HepG2 (cell line): ENCODE data around the gene CDHR5. TPM values are rescaled to one million over a fixed set of nuclear protein-coding genes. Genes with fewer than 3 reads are reported as not detected.
"Not testable (repeated sequence)": the region's sequence is repeated elsewhere in the genome, so short reads cannot be mapped to it uniquely, and the experiment has no call there.

ENCODE experiments used
- BHLHE40 ChIP-seq: IDR thresholded peaks from 2 replicates; pipeline ENCODE4 v1.6.1; 2011; ENCODE audit warnings: low read length, improper control_type of control experiment
- BRD4 ChIP-seq: sonication (generic); formaldehyde crosslinking; IDR thresholded peaks from 2 replicates; pipeline ENCODE4 v1.4.0; 2020; ENCODE audit warnings: missing genetic modification reagents
- EP300 ChIP-seq, 3 experiments: sonication (generic) in 1 of 3; formaldehyde crosslinking in 1 of 3; IDR thresholded peaks; 2 replicates each; pipeline versions ENCODE4 v1.5.1 to v1.6.1; 2011 to 2020; ENCODE audit warnings: low read depth in 2 of 3, low read length in 2 of 3, borderline replicate concordance in 1 of 3, improper control_type of control experiment in 1 of 3, mild to moderate bottlenecking in 1 of 3, missing genetic modification reagents in 1 of 3, moderate library complexity in 1 of 3
- HNF4A ChIP-seq: sonication (generic); formaldehyde crosslinking; IDR thresholded peaks from 2 replicates; pipeline ENCODE4 v1.4.0; 2020; ENCODE audit warnings: missing genetic modification reagents
- NCOR1 ChIP-seq: fragments of 200-600 bp; sonication (generic); IDR thresholded peaks from 2 replicates; pipeline ENCODE4 v1.7.0; 2017; ENCODE audit warnings: antibody characterized with exemption, low read length, borderline replicate concordance
- NR2F1 ChIP-seq, 2 experiments: fragments of 450-650 bp in 1 of 2; formaldehyde crosslinking in 1 of 2; IDR thresholded peaks; 2 replicates each; pipeline versions ENCODE4 v1.5.0 to v1.6.1; 2016 to 2020; ENCODE audit warnings: mild to moderate bottlenecking in 1 of 2, missing compliant biosample characterization in 1 of 2, missing genetic modification reagents in 1 of 2, moderate library complexity in 1 of 2
- NR2F6 ChIP-seq, 2 experiments: IDR thresholded peaks; 2 replicates each; pipeline ENCODE4 v1.6.1; 2016; ENCODE audit warnings: antibody characterized with exemption in 1 of 2, mild to moderate bottlenecking in 1 of 2
- RARA ChIP-seq: IDR thresholded peaks from 2 replicates; pipeline ENCODE4 v1.6.1; 2016; ENCODE audit warnings: missing genetic modification reagents, missing compliant biosample characterization
- RXRB ChIP-seq: IDR thresholded peaks from 2 replicates; pipeline ENCODE4 v1.6.1; 2016; ENCODE audit warnings: borderline replicate concordance, missing genetic modification reagents, missing compliant biosample characterization
- SOX13 ChIP-seq, 3 experiments: fragments of 450-650 bp in 1 of 3; sonication (generic) in 1 of 3; formaldehyde crosslinking in 1 of 3; IDR thresholded peaks in 2 of 3; conservative IDR thresholded peaks in 1 of 3; 2 replicates each; pipeline versions ENCODE4 v1.5.0 to v1.6.1; 2016 to 2020; ENCODE audit warnings: antibody characterized with exemption in 1 of 3, mild to moderate bottlenecking in 1 of 3, missing compliant biosample characterization in 1 of 3, missing genetic modification reagents in 1 of 3, moderate library complexity in 1 of 3
- THRA ChIP-seq: sonication (generic); formaldehyde crosslinking; IDR thresholded peaks from 2 replicates; pipeline ENCODE4 v1.4.0; 2020; ENCODE audit warnings: missing genetic modification reagents, borderline replicate concordance
- ZBTB38 ChIP-seq: sonication (generic); formaldehyde crosslinking; IDR thresholded peaks from 2 replicates; pipeline ENCODE4 v1.5.1; 2020; ENCODE audit warnings: mild to moderate bottlenecking, missing genetic modification reagents
- ZNF263 ChIP-seq: sonication (generic); formaldehyde crosslinking; IDR thresholded peaks from 2 replicates; pipeline ENCODE4 v1.4.0; 2020; ENCODE audit warnings: missing genetic modification reagents
- polyA plus RNA-seq, 8 experiments: library from polyadenylated mRNA; depleted of rRNA in 3 of 8; stranded (reverse) in 7 of 8; unstranded in 1 of 8; fragments of >200 nt; fragmentation: Illumina TruSeq in 4 of 8; extraction: Trizol in 4 of 8; gene quantifications; 2 replicates each; pipeline versions ENCODE4 v1.2.1 to v1.2.3, GENCODE V29; 2011 to 2016; ENCODE audit warnings: low read depth in 4 of 8, missing spikeins in 1 of 8, mixed read lengths in 1 of 8; ENCODE audit not compliant: insufficient read depth in 1 of 8
- total RNA-seq, 5 experiments: library from RNA; depleted of rRNA; stranded (reverse); fragments of >200 nt; fragmentation: Illumina TruSeq; extraction: Trizol; gene quantifications; 2 replicates each; pipeline ENCODE4 v1.2.3, GENCODE V29; 2016; ENCODE audit warnings: low read depth in 1 of 5
- TF ChIP-seq, protein P1 (sequence below): sonication (generic); formaldehyde crosslinking; IDR thresholded peaks from 2 replicates; pipeline ENCODE4 v1.4.0; 2020; ENCODE audit warnings: missing genetic modification reagents
- TF ChIP-seq, protein P2 (sequence below): sonication (generic); formaldehyde crosslinking; IDR thresholded peaks from 2 replicates; pipeline ENCODE4 v1.5.1; 2020; ENCODE audit warnings: mild to moderate bottlenecking, moderate library complexity, missing genetic modification reagents

The CDHR5 gene
- total and polyA plus RNA-seq, 2 of the 13 experiments (the other 11 are each of a cell fraction or from before 2014, with no cell fraction given), result 0.46 to 0.71 TPM

GRCh38 chr11:654444-654843, 29.7 kb upstream of the CDHR5 start (continued):
- TF ChIP-seq, protein P1, sequence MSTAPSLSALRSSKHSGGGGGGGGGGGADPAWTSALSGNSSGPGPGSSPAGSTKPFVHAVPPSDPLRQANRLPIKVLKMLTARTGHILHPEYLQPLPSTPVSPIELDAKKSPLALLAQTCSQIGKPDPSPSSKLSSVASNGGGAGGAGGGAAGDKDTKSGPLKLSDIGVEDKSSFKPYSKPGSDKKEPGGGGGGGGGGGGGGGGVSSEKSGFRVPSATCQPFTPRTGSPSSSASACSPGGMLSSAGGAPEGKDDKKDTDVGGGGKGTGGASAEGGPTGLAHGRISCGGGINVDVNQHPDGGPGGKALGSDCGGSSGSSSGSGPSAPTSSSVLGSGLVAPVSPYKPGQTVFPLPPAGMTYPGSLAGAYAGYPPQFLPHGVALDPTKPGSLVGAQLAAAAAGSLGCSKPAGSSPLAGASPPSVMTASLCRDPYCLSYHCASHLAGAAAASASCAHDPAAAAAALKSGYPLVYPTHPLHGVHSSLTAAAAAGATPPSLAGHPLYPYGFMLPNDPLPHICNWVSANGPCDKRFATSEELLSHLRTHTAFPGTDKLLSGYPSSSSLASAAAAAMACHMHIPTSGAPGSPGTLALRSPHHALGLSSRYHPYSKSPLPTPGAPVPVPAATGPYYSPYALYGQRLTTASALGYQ (CRISPR knock-in tag), result 0 out of 2 replicates have a peak, but pooled peaks have one; percentile 24
- TF ChIP-seq ZBTB38 (CRISPR knock-in tag) (peak; percentile 69; the same call in 1 of the 2 replicates), THRA (peak; percentile 70; the same call in 1 of the 2 replicates), SOX13 (CRISPR knock-in tag; conservative IDR thresholded peaks at IDR 0.05 in 1 of 2, IDR thresholded peaks at IDR 0.05 in 1 of 2) (0 out of 4 replicates have a peak, but pooled peaks of 1 of the 2 experiments have one; percentile 5), RARA (CRISPR knock-in tag) (peak; percentile 91), BRD4 (CRISPR knock-in tag) (0 out of 2 replicates have a peak, but pooled peaks have one; percentile 22), NCOR1 (peak; percentile 55; the same call in 1 of the 2 replicates), BHLHE40 (peak; percentile 59; the same call in 1 of the 2 replicates), NR2F6 (IDR thresholded peaks at IDR 0.05) (peak; percentile 77), NR2F6 (CRISPR knock-in tag; IDR thresholded peaks at IDR 0.05) (peak; percentile 89), RXRB (CRISPR knock-in tag) (0 out of 2 replicates have a peak, but pooled peaks have one; percentile 56), EP300 (IDR thresholded peaks at IDR 0.05; ENCODE audit: low read depth in 2 of 2, low read length in 2 of 2) (peak in 1 of 2 experiments; percentile 12; a peak in 1 of 4 replicates), HNF4A (peak; percentile 83), ZNF263 (0 out of 2 replicates have a peak, but pooled peaks have one; percentile 18), NR2F1 (CRISPR knock-in tag; IDR thresholded peaks at IDR 0.05) (peak; percentile 52 to 60; a peak in 3 of 4 replicates)
- not testable (repeated sequence) for TF ChIP-seq SOX13 (IDR thresholded peaks at IDR 0.05); EP300 (CRISPR knock-in tag; IDR thresholded peaks at IDR 0.05; ENCODE audit: borderline replicate concordance)
- TF ChIP-seq, protein P2, sequence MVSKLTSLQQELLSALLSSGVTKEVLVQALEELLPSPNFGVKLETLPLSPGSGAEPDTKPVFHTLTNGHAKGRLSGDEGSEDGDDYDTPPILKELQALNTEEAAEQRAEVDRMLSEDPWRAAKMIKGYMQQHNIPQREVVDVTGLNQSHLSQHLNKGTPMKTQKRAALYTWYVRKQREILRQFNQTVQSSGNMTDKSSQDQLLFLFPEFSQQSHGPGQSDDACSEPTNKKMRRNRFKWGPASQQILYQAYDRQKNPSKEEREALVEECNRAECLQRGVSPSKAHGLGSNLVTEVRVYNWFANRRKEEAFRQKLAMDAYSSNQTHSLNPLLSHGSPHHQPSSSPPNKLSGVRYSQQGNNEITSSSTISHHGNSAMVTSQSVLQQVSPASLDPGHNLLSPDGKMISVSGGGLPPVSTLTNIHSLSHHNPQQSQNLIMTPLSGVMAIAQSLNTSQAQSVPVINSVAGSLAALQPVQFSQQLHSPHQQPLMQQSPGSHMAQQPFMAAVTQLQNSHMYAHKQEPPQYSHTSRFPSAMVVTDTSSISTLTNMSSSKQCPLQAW (CRISPR knock-in tag), result peak; percentile 51; the same call in 1 of the 2 replicates
